NCI-H2081 (cell line): ENCODE measurements around the gene HOXA4.

ENCODE experiments used
- DNase-seq, 2 experiments: peaks; one replicate each; lab custom pipeline; 2025; lab: John Stamatoyannopoulos, UW

Gene HOXA4

GRCh38 chr7:27094304-27095049 is 36.1 kb downstream of the HOXA4 start:
- no peak for DNase-seq

GRCh38 chr7:27093184-27093895 is 37.2 kb downstream of the HOXA4 start:
- DNase-seq: no peak

- DNase-seq: no peak
These were observed 37.8 kb downstream of the HOXA4 start for GRCh38 chr7:27092819-27093110.

GRCh38 chr7:27091941-27092818 is 38.4 kb downstream of the HOXA4 start:
- no peak for DNase-seq

- DNase-seq: peak in 1 of 2 experiments; percentile 44
These were observed 39.5 kb downstream of the HOXA4 start for GRCh38 chr7:27091105-27091504.

- no peak for DNase-seq
These were observed 42.3 kb downstream of the HOXA4 start for GRCh38 chr7:27088002-27088922.

- DNase-seq: no peak
These were observed 46.9 kb downstream of the HOXA4 start for GRCh38 chr7:27083646-27084045.

- DNase-seq: no peak
These were observed 48.4 kb downstream of the HOXA4 start for GRCh38 chr7:27082171-27082570.

GRCh38 chr7:27080844-27081436 is 49.6 kb downstream of the HOXA4 start:
- no peak for DNase-seq

GRCh38 chr7:27079234-27079975 is 51.2 kb downstream of the HOXA4 start:
- DNase-seq: no peak

GRCh38 chr7:27078616-27079233 is 51.8 kb downstream of the HOXA4 start:
- DNase-seq: no peak
